H1 (cell line): ENCODE results near the gene ST6GALNAC4. TPM values are rescaled to one million over a fixed set of nuclear protein-coding genes. Genes with fewer than 3 reads are reported as not detected.

Experiments
- CTCF ChIA-PET: fragments of 300-600 bp; sonication (Branson Sonifier 250); formaldehyde crosslinking; loops from one replicate; lab custom pipeline; 2021; ENCODE audit not compliant: partially characterized antibody; lab: Charles Lee
- POLR2A ChIA-PET: fragments of 300-600 bp; sonication (Branson Sonifier 250); formaldehyde crosslinking; loops from one replicate; lab custom pipeline; 2021; ENCODE audit warnings: inconsistent platforms; ENCODE audit not compliant: partially characterized antibody; lab: Charles Lee
- DNase-seq, 2 experiments: peaks; one replicate each; pipeline versions ENCODE4 v3.0.0 to v3.0.0-alpha.2; 2010 to 2022; ENCODE audit warnings: low spot score in 2 of 2, low read depth in 1 of 2, mixed read lengths in 1 of 2
- FAIRE-seq: peaks from 2 replicates; lab custom pipeline; 2011; peaks lifted over from hg19 to GRCh38; lab: Jason Lieb, UNC
- H2AFZ ChIP-seq: 2 replicates; pipeline ENCODE4 v1.8.1; 2012; ENCODE audit warnings: low read length, inconsistent platforms
- H2AK5ac ChIP-seq: 2 replicates; pipeline ENCODE4 v1.6.1; 2013; ENCODE audit warnings: low read depth, low read length
- H2BK120ac ChIP-seq: replicated peaks from 2 replicates; pipeline ENCODE3; 2013; ENCODE audit warnings: low read depth, low read length, inconsistent platforms
- H2BK12ac ChIP-seq: 2 replicates; pipeline ENCODE4 v1.6.1; 2013; ENCODE audit warnings: low read depth, low read length
- H2BK15ac ChIP-seq: 2 replicates; pipeline ENCODE4 v1.6.1; 2013; ENCODE audit warnings: low read length
- H2BK20ac ChIP-seq: 2 replicates; pipeline ENCODE4 v1.6.1; 2013; ENCODE audit warnings: low read length
- H2BK5ac ChIP-seq: 2 replicates; pipeline ENCODE4 v1.6.1; 2013; ENCODE audit warnings: low read depth, low read length
- H3K14ac ChIP-seq: 2 replicates; pipeline ENCODE4 v1.6.1; 2013; ENCODE audit warnings: inconsistent platforms; ENCODE audit not compliant: insufficient read length
- H3K18ac ChIP-seq: 2 replicates; pipeline ENCODE4 v1.6.1; 2013; ENCODE audit warnings: low read length; ENCODE audit errors: extremely low read depth
- H3K23ac ChIP-seq: 2 replicates; pipeline ENCODE4 v1.6.1; 2013; ENCODE audit warnings: inconsistent platforms; ENCODE audit not compliant: insufficient read length
- H3K23me2 ChIP-seq: 2 replicates; pipeline ENCODE4 v1.6.1; 2013; ENCODE audit warnings: low read depth, low read length
- H3K27ac ChIP-seq: 2 replicates; pipeline ENCODE4 v1.6.1; 2011; ENCODE audit warnings: low read depth, low read length, inconsistent platforms
- H3K27me3 ChIP-seq, 4 experiments: replicated peaks in 1 of 4; 1 replicate in 1 of 4; 2 replicates in 3 of 4; pipeline versions ENCODE4 v1.6.1 to v1.8.1; 2011 to 2013; ENCODE audit warnings: low read length in 3 of 4, mild to moderate bottlenecking in 3 of 4, inconsistent platforms in 2 of 4, mixed read lengths in 2 of 4, moderate library complexity in 1 of 4; ENCODE audit not compliant: control insufficient read depth in 3 of 4, insufficient read depth in 3 of 4; ENCODE audit errors: extremely low read depth in 1 of 4
- H3K36me3 ChIP-seq, 4 experiments: 2 replicates each; pipeline versions ENCODE4 v1.6.1 to v1.8.1; 2011 to 2013; ENCODE audit warnings: mild to moderate bottlenecking in 4 of 4, low read length in 3 of 4, moderate library complexity in 2 of 4, control low read depth in 1 of 4, inconsistent platforms in 1 of 4; ENCODE audit not compliant: insufficient read depth in 4 of 4, control insufficient read depth in 2 of 4
- H3K4ac ChIP-seq: replicated peaks from 2 replicates; pipeline ENCODE3; 2013; ENCODE audit warnings: low read length, low read depth, mixed read lengths, inconsistent platforms; ENCODE audit not compliant: insufficient read length
- H3K4me1 ChIP-seq, 4 experiments: replicated peaks in 1 of 4; 1 replicate in 1 of 4; 2 replicates in 3 of 4; pipeline versions ENCODE4 v1.6.1 to v1.8.1; 2011 to 2013; ENCODE audit warnings: low read length in 3 of 4, inconsistent platforms in 2 of 4, mixed read lengths in 1 of 4; ENCODE audit not compliant: insufficient read depth in 4 of 4, control insufficient read depth in 3 of 4
- H3K4me2 ChIP-seq, 2 experiments: 2 replicates each; pipeline versions ENCODE4 v1.6.1 to v1.8.1; 2011 to 2013; ENCODE audit warnings: low read depth in 2 of 2, low read length in 2 of 2, control low read depth in 1 of 2, inconsistent platforms in 1 of 2, mild to moderate bottlenecking in 1 of 2; ENCODE audit not compliant: insufficient read depth in 1 of 2
- H3K4me3 ChIP-seq, 4 experiments: fragments of 200-600, 300-600 bp in 1 of 4; sonication (generic), shearing (Covaris generic), sonication (Bioruptor Twin) in 1 of 4; 2 replicates each; pipeline versions ENCODE4 v1.5.1 to v1.8.1; 2011 to 2016; ENCODE audit warnings: low read length in 4 of 4, low read depth in 3 of 4, control low read depth in 2 of 4, inconsistent platforms in 2 of 4, mild to moderate bottlenecking in 2 of 4, mixed read lengths in 1 of 4, moderate library complexity in 1 of 4; ENCODE audit not compliant: insufficient read depth in 2 of 4; ENCODE audit errors: extremely low read depth in 1 of 4
- H3K56ac ChIP-seq: replicated peaks from 2 replicates; pipeline ENCODE3; 2013; ENCODE audit warnings: low read depth, mild to moderate bottlenecking, mixed read lengths, low read length, inconsistent platforms; ENCODE audit not compliant: insufficient read length
- H3K79me1 ChIP-seq: 2 replicates; pipeline ENCODE4 v1.6.1; 2013; ENCODE audit warnings: low read depth, low read length, control low read depth
- H3K79me2 ChIP-seq, 2 experiments: 2 replicates each; pipeline versions ENCODE4 v1.6.1 to v1.8.1; 2012 to 2013; ENCODE audit warnings: low read length in 2 of 2, mild to moderate bottlenecking in 2 of 2, inconsistent platforms in 1 of 2; ENCODE audit not compliant: insufficient read depth in 2 of 2, control insufficient read depth in 1 of 2
- H3K9ac ChIP-seq, 4 experiments: replicated peaks in 1 of 4; 1 replicate in 1 of 4; 2 replicates in 3 of 4; pipeline versions ENCODE4 v1.6.1 to v1.8.1; 2011 to 2013; ENCODE audit warnings: low read depth in 3 of 4, low read length in 3 of 4, control low read depth in 2 of 4, mild to moderate bottlenecking in 2 of 4, moderate library complexity in 2 of 4, inconsistent platforms in 1 of 4; ENCODE audit errors: extremely low read depth in 1 of 4
- H3K9me3 ChIP-seq, 2 experiments: 2 replicates each; pipeline versions ENCODE4 v1.6.1 to v1.8.1; 2012 to 2013; ENCODE audit warnings: mild to moderate bottlenecking in 2 of 2, moderate library complexity in 2 of 2, control low read depth in 1 of 2, inconsistent platforms in 1 of 2, low read depth in 1 of 2, low read length in 1 of 2, mixed read lengths in 1 of 2; ENCODE audit not compliant: insufficient read depth in 2 of 2
- H4K20me1 ChIP-seq, 2 experiments: replicated peaks in 1 of 2; 2 replicates each; pipeline versions ENCODE3 to v1.8.1; 2011 to 2013; ENCODE audit warnings: inconsistent platforms in 2 of 2, low read length in 2 of 2, mild to moderate bottlenecking in 1 of 2; ENCODE audit not compliant: insufficient read depth in 2 of 2, control insufficient read depth in 1 of 2
- H4K5ac ChIP-seq: 2 replicates; pipeline ENCODE4 v1.6.1; 2013; ENCODE audit warnings: low read length, low read depth, mixed read lengths, inconsistent platforms; ENCODE audit not compliant: insufficient read length
- H4K8ac ChIP-seq: 2 replicates; pipeline ENCODE4 v1.8.0; 2013; ENCODE audit warnings: mild to moderate bottlenecking, moderate library complexity, low read length, inconsistent platforms; ENCODE audit not compliant: insufficient read depth; ENCODE audit errors: extremely low read depth
- H4K91ac ChIP-seq: replicated peaks from 2 replicates; pipeline ENCODE3; 2013; ENCODE audit warnings: low read length, mixed read lengths, inconsistent platforms; ENCODE audit not compliant: insufficient read length
- HDAC2 ChIP-seq, 2 experiments: fragments of 300-600 bp in 1 of 2; sonication (generic) in 1 of 2; IDR thresholded peaks; 2 replicates each; pipeline ENCODE4 v1.6.1; 2011 to 2012; ENCODE audit warnings: low read depth in 2 of 2, low read length in 2 of 2, mild to moderate bottlenecking in 2 of 2, moderate library complexity in 2 of 2, borderline replicate concordance in 1 of 2, inconsistent platforms in 1 of 2
- MAFK ChIP-seq: IDR thresholded peaks from 2 replicates; pipeline ENCODE4 v1.6.1; 2012; ENCODE audit warnings: low read depth, mild to moderate bottlenecking, improper control_type of control experiment, low read length
- POU5F1 ChIP-seq: IDR thresholded peaks from 2 replicates; pipeline ENCODE4 v1.6.1; 2011; ENCODE audit warnings: low read depth, mild to moderate bottlenecking, low read length, moderate library complexity
- RAD21 ChIP-seq, 2 experiments: IDR thresholded peaks in 1 of 2; conservative IDR thresholded peaks in 1 of 2; 2 replicates each; pipeline ENCODE4 v1.6.1; 2011; ENCODE audit warnings: low read depth in 2 of 2, low read length in 2 of 2, improper control_type of control experiment in 1 of 2, inconsistent platforms in 1 of 2, mild to moderate bottlenecking in 1 of 2, moderate library complexity in 1 of 2
- SP2 ChIP-seq: IDR thresholded peaks from 2 replicates; pipeline ENCODE4 v1.6.1; 2012; ENCODE audit warnings: mild to moderate bottlenecking, low read length, inconsistent platforms
- SP4 ChIP-seq: IDR thresholded peaks from 2 replicates; pipeline ENCODE4 v1.6.1; 2012; ENCODE audit warnings: low read length, inconsistent platforms
- TAF1 ChIP-seq: IDR thresholded peaks from 2 replicates; pipeline ENCODE4 v1.6.1; 2011; ENCODE audit warnings: mild to moderate bottlenecking, low read depth, low read length
- TBP ChIP-seq: IDR thresholded peaks from 2 replicates; pipeline ENCODE4 v1.6.1; 2011; ENCODE audit warnings: low read depth, low read length, improper control_type of control experiment
- WGBS, 2 experiments: shearing (Covaris generic) in 1 of 2; methylation state at CpG; one replicate each; pipeline versions ENCODE4 v1.1.6 to v1.1.7; 2013 to 2015; ENCODE audit warnings: low lambda C conversion rate in 2 of 2, mixed read lengths in 2 of 2, inconsistent platforms in 1 of 2, low coverage in 1 of 2, missing lambda C conversion rate in 1 of 2; ENCODE audit not compliant: insufficient replicate concordance in 2 of 2, insufficient coverage in 1 of 2, insufficient read length in 1 of 2; ENCODE audit errors: extremely low coverage in 1 of 2, missing lambda C conversion rate in 1 of 2; 5-methylcytosine and 5-hydroxymethylcytosine counted together
- polyA plus RNA-seq, 7 experiments: library from polyadenylated mRNA; depleted of rRNA in 3 of 7; stranded (reverse) in 5 of 7; unstranded in 2 of 7; fragments of >200 nt in 5 of 7; fragments of 200-250 nt in 2 of 7; gene quantifications; 1 replicate in 5 of 7; 2 replicates in 1 of 7; 4 replicates in 1 of 7; pipeline versions ENCODE4 v1.2.1 to v1.2.3, GENCODE V29; 2011 to 2013; ENCODE audit warnings: missing spikeins in 2 of 7, mixed read lengths in 2 of 7
- total RNA-seq: library from RNA; stranded (reverse); fragmentation: NEBNext Ultra II Directional; extraction: Animal tissue kit (Norgen Biotek cat#: 25700); gene quantifications from 2 replicates; pipeline ENCODE4 v1.2.1, GENCODE V29; 2021
- TF ChIP-seq, protein P1 (sequence below): IDR thresholded peaks from 2 replicates; pipeline ENCODE4 v1.6.1; 2012; ENCODE audit warnings: low read length, inconsistent platforms

ST6GALNAC4 gene
- total and polyA plus RNA-seq, 2 of the 8 experiments (the other 6 are each of a cell fraction or from before 2014, with no cell fraction given): 21.8 to 34.1 TPM

DNA sequence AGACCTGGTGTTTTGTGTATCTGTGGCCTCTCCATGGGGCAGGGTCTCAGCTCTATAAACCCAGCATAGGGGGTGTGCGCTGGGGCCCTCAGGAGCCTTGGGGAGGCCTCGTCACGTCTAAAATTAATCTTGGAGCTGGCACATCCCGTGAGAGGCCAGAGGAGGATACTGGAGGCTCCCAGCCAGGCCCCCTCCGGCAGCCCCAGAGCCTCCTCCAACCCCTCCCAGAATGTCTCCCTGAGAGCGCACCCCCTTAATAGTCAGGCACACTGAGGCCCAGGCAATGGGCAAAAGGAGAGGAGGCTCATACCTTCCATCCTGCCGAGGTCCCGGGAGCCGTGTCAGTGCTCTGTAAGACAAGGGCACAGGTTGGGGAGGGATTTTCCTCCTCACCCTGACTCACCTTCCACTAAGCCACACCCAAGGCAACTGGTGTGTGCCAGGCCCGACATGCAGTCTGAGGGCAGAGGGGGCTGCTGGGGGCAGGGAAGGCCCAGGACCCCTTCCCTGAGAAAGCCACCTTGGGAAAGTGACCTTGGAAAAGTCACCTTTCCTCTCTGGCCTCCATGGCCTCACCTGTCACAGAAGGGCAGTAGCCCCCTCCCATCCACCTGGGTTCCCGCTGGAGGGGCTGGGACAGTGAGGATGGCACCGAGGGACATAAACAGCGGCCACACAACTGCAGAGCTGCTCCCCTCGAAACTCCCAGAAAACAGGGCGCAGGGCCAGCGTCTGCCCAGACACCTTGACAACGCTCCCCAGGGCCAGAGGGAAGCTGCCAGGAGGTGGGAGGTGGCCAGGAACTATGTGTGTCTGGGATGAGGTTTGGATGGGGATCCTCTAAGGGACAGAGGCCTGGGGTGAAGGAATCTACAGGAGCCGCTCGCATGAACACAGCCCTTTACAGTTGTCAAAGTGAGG lies 42.3 kb downstream of the ST6GALNAC4 start:
- Histone ChIP-seq H3K4me3 (no peak overlapping the region), H2AK5ac (no peak overlapping the region), H3K56ac (no peak overlapping the region), H4K8ac (no peak overlapping the region), H3K4ac (no peak overlapping the region), H2BK20ac (no peak overlapping the region), H3K9ac (no peak overlapping the region), H2BK12ac (no peak overlapping the region), H4K5ac (no peak overlapping the region), H4K91ac (peak overlapping the region; percentile 40), H3K18ac (no peak overlapping the region), H2BK15ac (no peak overlapping the region), H4K20me1 (peaks cover 0 to 4% of the 10 kb centered on the region in 2 experiments), H2BK5ac (no peak overlapping the region), H3K23me2 (peaks cover 7% of the 10 kb centered on the region; the same call in 1 of the 2 replicates), H3K23ac (no peak overlapping the region), H3K27ac (no peak overlapping the region), H3K79me1 (no peaks in the 10 kb centered on the region), H3K79me2 (no peaks in the 10 kb centered on the region), H3K36me3 (no peaks in the 10 kb centered on the region), H3K14ac (no peak overlapping the region), H2BK120ac (no peak overlapping the region), H2AFZ (no peak overlapping the region), H3K4me1 (peaks cover 0 to 10% (median 7%) of the 10 kb centered on the region in 4 experiments; a peak in 6 of 7 replicates), H3K9me3 (no peaks in the 10 kb centered on the region), H3K27me3 (no peaks in the 10 kb centered on the region), H3K4me2 (no peak overlapping the region)
- CTCF ChIA-PET: interaction anchor here (0.6 to 9.2 kb wide), 14 partner anchors 8 to 77 kb away, joined by 3 to 116 read pairs (median 4); partner anchors contain the start of genes ENG, ST6GALNAC4 and ST6GALNAC6
- 88% methylated on average over 17 of the region's 19 CpGs; no CpG with 5 or more reads in 1 of the 2 experiments for WGBS, 2 experiments
- no peak for DNase-seq
- POLR2A ChIA-PET: interaction anchor here (0.7 to 2.8 kb wide), 5 partner anchors 10 to 119 kb away, joined by 3 to 11 read pairs (median 5); partner anchors contain the start of gene ENG
- no peak for FAIRE-seq
- TF ChIP-seq TBP (no peak), RAD21 (IDR thresholded peaks at IDR 0.05 in 1 of 2, conservative IDR thresholded peaks at IDR 0.05 in 1 of 2; ENCODE audit: low read depth in 2 of 2, low read length in 2 of 2) (no peak), POU5F1 (no peak), SP4 (no peak), MAFK (no peak), TAF1 (no peak), SP2 (no peak), HDAC2 (IDR thresholded peaks at IDR 0.05; ENCODE audit: borderline replicate concordance in 1 of 2, low read depth in 2 of 2, low read length in 2 of 2) (no peak)
- TF ChIP-seq, protein P1, sequence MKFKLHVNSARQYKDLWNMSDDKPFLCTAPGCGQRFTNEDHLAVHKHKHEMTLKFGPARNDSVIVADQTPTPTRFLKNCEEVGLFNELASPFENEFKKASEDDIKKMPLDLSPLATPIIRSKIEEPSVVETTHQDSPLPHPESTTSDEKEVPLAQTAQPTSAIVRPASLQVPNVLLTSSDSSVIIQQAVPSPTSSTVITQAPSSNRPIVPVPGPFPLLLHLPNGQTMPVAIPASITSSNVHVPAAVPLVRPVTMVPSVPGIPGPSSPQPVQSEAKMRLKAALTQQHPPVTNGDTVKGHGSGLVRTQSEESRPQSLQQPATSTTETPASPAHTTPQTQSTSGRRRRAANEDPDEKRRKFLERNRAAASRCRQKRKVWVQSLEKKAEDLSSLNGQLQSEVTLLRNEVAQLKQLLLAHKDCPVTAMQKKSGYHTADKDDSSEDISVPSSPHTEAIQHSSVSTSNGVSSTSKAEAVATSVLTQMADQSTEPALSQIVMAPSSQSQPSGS: no peak
